Activated naive CD4-positive, alpha-beta T cell treated with Interleukin-2 at 50 U/mL for 16 hours (primary cell): ENCODE measurements around the gene CRX.
A peak's percentile ranks its signal among the peaks of the same experiment; 100 is the strongest.
"Not testable (repeated sequence)": the region's sequence is repeated elsewhere in the genome, so short reads cannot be mapped to it uniquely, and the experiment has no call there.

ENCODE experiments used
- DNase-seq: peaks from one replicate; pipeline ENCODE4 v3.0.0-alpha.2; 2020

The CRX gene

DNA sequence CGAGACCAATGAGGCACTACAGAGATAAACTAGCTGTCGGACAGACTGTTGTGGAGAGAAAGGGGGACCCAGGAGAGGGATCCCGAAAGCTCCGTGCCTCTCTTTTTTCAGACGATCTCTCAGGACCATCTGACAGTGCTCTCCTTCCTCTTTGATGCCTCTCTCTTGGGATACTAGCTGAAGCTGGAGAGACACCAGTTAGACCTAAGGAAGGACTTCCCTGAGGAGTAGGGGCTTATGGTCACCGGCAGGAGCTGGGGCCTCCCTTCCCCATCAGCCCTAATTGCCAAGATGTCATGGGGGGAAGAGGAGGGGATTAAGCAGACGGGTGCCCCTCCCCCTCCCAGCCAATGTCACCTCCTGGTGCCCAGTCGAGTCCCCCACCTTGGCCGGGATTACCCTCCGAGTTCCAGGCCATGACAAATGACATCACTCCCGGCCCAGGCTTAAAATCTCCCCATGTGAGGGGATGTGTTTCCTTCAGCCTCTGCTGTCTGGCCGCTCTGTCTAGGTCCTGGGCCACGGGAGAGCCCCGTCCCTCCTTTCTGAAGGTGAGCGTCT lies at the start of gene CRX:
TSS of gene CRX (plus strand) at position 478 of the 561 bp plus-strand sequence. CDS start 12,507 bp downstream, outside the sequence.
- DNase-seq: no peak

DNA sequence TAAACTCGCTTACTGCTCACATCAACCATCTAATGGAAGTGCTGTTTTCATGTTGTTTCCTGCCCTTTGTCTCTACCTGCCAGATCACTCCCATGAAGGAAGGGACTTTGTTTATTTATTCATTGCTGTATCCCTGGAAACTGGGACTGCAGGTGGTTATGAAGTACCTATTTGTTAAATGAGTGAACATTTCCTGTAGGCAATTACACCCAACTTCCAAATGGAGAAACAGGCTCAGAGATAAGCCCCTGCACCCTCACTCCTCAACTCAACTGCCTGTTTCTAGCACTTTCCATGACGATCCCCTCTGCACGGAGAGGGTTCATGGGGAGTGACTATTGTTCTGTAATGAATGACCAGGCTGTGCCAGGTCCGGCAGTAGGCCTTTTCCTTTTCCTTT lies 45.2 kb upstream of the CRX start:
- DNase-seq: no peak

DNA sequence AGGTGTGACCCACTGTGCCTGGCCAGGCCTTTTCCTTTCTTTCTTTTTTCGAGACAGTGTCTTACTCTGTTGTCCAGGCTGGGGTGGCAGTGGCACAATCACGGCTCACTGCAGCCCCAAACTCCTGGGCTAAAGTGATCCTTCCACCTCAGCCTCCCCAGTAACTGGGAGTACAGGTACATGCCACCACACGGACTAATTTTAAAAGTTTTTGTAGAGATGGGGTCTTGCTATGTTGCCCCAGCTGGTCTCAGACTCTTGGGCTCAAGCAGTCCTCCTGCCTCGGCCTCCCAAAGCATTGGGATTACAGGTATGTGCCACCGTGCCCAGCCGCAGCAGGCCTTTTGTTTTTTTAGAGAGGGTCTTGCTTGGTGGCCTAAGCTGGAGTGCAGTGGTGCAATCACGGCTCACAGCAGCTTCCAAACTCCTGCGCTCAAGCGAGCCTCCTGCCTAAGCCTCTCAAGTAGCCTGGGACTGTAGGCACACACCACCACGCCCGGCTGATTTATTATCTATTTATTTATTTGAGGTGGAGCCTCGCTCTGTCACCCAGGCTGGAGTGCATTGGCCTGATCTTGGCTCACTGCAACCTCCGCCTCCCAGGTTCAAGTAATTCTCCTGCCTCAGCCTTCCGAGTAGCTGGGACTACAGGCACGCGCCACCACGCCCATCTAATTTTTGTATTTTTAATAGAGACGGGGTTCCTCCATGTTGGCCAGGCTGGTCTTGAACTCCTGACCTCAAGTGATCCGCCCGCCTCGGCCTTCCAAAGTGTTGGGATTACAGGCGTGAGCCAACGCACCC lies 44.3 kb upstream of the CRX start:
- not testable (repeated sequence) for DNase-seq

DNA sequence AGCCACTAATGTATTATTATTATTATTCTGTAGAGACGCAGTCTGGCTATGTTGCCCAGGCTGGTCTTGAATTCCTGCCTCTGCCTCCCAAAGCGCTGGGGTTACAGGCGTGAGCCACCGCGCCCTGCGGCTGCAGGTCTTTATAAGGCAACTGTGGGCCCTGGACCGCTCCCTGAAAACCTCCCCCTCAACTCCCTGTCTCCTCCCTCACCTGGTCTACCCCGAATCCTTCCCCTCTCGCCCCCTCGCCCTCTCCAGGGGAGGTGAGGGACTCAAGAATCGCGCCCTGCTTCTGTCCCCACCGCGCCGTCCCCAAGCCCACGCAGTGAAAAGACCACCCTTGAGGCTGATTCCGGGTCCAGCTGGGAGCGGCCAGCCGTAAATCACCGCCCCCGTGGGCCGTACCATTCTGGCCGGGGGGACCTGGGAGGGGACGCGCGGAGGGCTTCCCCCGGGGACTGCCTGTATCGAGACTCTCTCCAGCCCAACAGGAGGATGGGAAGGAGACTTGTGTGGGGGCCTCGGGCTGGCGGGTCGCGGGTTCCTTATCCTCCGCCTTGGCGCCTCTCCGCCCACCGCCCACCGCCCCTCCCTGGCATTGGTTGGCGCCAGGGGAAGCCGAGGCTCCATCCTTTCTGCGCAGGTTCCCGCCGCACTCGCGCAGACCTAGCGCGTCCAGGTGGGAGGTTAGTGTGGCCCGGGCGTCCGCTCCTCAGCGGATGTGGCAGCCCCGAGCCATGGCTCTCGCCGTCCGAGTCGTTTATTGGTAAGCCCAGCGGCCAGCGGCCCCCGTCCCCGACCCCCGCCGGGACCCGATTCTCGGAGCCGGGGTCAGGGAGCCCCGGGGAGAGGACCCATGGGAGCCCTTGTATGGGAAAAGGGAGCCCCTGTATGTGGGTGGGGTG lies 43.4 kb upstream of the CRX start, which contains the start of gene SELENOW:
TSS of gene SELENOW (plus strand) at position 655 of the 905 bp plus-strand sequence. CDS start at position 738, 83 bp downstream.
- peak; percentile 81 for DNase-seq

DNA sequence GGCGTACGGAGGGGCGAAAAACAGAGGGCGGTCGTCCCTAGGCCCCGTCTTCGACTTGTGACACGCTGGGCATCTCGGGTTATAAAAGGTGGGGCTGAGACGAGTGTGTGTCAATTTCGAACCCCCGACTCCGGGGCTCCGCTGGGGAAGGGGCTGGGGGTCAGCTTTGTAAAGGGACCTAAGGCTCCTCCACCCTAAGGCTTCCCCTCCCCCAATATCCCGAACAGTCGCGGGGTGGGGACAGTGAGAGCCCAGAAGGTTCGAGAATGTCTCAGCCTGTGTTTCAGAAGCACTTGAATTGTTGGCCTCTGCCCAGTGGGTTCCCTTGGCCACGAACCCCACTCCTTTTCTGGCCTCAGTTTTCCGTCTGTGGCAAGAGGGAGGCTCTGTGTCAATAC lies 42.8 kb upstream of the CRX start:
- peak; percentile 26 for DNase-seq

DNA sequence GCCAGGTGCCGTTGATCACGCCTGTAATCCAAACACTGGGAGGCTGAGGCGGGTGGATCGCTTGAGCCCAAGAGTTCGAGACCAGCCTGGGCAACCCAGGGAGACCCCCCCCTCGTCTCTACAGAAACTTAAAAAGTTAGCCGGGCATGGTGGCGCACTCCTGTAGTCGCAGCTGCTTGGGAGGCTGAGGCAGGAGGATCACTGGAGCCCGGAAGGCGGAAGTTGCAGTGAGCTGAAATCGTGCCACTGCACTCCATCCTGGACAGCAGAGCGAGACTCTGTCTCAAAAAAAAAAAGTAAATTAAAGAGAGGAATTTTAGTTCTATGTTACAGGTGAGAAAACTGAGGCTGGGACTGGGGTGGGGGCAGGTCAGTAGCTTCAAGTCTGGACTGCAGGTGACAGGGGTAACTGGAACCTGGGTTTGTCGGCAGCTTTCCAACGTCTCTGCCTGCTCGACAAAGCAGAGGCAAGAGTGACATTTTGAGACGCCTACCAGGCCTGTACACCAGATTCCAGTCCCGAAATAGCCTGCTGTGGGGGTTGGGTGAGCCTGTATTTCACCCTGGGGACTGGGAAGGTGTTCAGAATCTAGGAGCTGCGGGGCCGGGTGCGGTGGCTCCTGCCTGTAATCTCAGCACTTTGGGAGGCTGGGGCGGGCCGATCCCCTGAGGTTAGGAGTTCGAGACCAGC lies 42.1 kb upstream of the CRX start:
- DNase-seq: no peak

DNA sequence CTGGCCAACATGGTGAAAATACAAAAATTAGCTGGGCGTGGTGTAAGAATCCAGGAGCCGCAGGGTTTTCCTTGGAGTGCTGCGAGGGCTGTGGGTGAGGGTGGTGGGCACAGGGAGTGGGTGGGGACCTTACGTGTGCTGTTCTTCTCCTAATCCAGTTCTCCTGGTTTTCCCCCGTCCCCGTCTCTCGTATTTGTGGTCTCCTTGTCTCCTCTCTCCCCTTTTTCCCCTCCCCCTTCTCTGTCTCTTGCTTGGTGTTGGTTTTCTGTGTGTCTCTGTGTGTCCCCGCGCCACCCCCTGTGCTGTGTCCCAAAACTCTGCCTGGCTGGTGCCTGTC lies 41.6 kb upstream of the CRX start:
- no peak for DNase-seq

DNA sequence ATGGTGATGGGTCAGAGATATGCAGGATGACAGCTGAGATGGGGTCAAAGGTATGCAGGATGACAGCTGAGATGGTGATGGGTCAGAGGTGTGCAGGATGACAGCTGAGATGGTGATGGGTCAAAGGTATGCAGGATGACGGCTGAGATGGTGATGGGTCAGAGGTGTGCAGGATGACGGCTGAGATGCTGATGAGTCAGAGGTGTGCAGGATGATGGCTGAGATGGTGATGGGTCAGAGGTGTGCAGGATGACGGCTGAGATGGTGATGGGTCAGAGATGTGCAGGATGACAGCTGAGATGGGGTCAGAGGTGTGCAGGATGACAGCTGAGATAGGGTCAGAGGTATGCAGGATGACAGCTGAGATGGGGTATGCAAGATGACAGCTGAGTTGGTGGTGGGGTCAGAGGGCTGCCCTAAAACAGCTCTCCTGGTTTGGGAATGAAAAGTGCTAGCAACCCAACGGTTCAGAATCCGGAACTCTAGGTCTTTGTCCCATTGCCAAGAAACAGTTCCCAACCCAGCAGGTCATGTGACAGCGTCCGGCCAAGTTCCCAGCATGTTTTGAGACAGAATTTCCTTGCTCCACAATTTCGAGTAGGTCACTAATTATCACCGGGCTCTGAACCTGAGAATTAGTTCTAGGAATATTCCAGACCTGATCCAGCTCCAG lies 40.0 kb upstream of the CRX start:
- no peak for DNase-seq

DNA sequence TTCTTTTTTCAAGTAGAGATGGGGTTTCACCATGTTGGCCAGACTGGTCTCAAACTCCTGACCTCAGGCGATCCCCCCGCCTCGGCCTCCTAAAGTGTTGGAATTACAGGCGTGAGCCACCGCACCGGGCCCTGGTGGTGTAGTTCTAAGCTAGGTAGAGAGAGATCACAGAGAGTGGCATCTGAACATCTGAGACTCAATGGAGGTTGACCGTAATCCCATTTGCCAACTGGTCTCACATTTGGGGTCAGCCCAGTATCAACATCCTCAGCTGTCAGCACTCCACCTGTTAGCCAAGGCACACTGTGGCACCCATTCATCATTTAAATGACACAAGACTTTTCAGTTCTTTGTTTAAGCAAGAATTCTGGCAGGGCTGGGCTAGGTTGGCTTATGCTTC lies 35.2 kb upstream of the CRX start:
- DNase-seq: no peak

DNA sequence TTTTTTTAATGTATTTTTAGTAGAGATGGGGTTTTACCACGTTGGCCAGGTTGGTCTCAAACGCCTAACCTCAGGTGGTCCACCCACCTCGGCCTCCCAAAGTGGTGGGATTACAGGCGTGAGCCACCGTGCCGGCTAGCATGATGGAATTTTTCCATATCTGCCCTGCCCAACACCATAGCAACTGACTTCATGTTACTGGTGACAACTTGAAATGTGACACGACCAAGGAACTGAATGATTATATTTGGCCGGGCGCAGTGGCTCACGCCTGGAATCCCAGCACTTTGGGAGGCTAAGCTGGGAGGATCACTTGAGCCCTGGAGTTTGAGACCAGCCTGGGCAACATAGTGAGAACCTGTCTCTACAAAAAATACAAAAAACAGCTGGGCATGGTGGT lies 34.4 kb upstream of the CRX start:
- DNase-seq: not testable (repeated sequence)

DNA sequence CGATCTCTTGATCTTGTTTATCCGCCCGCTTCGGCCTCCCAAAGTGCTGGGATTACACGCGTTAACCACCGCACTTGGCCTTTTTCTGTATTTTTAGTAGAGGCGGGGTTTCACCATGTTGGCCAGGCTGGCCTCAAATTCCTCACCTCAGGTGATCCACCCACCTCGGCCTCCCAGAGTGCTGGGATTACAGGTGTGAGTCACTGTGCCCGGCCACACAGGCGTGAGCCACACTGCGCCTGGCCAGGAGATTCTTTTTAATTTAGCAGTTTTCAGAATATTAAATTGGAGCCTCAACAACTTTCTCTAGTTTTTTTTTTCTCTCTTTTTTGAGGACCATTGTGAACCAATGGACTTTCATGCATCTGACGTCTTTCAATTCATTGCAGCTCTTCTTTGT lies 31.9 kb upstream of the CRX start:
- not testable (repeated sequence) for DNase-seq

DNA sequence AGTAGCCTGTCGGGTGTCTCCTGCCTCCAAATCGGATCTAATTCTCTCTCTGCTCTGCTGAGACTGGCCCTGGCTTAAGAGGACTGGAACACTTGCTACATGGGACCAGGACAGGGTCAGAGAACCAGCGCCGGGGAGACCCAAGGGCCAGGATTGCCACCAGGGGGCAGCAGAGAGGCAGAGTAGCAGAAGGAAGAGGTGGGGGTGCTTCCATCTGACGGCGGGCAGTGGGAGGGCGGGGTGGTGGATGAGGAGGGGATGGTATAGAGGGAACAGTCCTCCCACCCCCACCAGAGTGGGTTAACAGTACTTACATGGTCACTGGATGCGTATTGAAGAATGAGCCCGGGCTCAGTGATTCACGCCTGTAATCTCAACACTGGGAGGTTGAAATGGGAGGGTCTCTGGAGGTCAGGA lies 31.3 kb upstream of the CRX start:
- peak; percentile 85 for DNase-seq

DNA sequence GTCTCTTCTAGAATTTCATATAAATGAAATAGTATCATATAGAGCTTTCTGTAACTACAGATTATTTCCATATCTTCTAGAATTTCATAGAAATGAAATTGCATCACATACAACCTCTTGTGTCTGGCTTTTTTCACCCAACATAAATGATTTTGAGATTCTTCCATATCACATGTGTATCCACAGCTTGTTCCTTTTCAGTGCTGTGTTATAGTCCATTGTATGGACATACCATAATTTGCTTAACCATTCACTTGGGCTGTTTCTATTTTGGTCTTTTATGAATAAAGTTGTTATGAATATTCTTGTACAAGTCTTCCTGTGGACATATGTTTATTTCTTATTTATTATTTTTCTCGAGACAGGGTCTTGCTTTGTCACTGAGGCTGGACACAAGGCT lies 29.1 kb upstream of the CRX start:
- no peak for DNase-seq

DNA sequence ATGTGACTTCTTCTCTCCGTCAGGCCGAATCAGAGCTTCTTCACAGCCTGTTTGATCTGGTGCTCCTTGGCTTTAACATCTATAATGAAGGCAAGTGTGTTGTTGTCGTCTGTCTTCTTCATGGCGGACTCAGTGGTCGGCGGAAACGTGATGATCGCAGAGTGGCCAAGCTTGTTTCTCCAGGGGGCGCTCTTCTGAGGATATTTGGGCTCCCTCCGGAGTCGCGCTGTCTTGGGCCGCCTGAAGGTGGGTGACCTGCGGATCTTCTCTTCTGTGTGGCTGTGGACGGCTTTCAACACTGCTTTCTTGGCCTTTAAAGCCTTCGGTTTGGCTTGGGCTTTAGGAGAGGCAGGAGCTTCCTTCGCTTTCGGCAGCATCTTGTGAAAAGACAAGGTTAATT lies 27.2 kb upstream of the CRX start:
- no peak for DNase-seq

DNA sequence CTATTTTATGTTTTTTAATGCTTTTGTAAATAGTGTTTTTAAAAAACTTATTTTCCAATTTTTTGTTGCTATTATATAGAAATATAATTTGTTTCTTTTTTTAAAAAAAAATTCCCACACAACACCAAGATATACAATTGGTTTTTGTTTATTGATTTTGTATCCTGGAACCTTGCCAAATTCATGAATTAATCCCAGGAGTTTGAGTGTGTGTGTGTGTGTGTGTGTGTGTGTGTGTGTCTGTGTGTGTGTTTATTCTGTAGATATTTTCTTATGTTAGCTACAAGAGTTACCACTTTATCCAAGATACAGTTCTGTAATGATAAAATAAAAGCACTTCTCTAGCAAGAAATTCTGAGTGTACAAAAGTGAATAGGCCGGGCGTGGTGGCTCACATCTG lies 25.0 kb upstream of the CRX start:
- DNase-seq: no peak

DNA sequence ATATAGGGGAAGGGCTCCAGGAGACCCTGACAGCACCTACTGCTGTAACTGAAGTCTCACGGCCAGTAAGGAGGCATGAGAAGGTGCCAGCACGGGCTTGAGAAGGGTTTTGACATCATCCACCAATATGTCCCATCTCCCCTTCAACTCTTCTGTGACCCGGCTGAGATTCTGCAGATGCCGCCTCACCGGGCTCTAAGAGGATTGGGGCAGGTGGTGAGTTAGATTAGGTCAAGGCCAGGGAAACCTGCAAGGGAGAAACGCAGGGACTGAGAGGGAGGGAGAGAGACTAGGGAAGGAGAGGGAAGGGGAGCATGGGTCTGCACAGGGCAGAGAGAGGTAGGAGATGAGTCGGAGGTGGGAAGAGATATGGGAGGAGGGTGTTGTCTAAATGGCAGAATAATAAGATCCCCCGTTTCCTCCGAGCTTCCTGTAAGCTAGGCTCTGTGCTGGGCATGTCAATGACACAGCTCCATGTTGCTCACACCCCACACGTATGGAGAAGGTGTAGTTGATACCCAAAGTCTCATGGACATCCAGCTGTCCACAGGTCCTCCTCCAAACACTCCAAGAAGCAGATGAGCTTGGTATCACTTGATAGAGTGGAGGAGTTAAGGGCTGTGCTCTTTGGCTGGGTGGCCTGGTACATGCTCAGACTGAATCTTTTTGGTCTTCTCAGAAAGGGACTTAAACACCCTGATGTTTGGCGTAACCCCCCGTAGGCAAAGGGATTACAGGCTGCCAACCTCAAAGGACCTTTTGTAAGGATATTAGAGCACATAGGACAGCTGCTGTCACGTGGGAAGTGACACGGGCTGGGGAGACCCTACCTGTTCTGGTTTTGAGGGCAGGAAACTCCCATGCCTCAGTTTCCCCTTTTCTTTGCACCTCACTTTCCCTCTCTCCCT lies 23.5 kb upstream of the CRX start:
- DNase-seq: no peak

DNA sequence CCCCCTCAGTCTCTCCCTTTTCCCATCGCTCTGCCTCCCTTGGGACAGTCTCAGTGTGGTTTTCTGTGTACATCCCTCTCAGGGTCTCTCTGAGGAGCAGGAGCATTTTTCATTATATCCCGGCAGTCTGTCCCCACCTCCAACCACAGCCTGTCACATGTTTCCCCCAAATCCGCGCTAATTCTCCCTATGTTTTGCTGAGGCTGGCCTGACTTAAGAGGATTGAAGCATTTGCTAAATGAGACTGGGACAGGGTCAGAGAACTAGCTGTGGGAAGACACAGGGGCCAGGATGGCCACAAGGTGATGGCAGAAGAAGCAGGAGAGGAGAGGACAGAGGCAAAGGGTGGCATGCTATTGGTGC lies 22.9 kb upstream of the CRX start:
- DNase-seq: no peak

DNA sequence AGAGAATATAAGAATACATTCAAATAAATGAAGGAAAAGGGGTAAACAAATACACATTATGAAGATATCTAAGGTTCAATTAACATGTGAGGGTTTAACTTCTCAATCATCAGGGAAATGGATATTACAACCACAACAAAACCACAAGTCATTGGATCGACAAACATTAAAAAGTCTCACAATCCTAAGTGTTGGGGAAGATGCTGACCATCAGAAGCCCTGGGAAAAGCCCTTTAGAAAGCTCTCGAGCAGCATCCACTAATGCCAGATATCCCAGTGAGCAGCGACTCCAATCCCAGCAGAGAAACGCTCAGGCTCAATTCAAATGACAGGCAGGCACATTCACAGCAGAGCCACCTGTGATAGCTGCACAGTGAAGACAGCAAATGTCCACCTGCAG lies 20.5 kb upstream of the CRX start:
- DNase-seq: no peak

DNA sequence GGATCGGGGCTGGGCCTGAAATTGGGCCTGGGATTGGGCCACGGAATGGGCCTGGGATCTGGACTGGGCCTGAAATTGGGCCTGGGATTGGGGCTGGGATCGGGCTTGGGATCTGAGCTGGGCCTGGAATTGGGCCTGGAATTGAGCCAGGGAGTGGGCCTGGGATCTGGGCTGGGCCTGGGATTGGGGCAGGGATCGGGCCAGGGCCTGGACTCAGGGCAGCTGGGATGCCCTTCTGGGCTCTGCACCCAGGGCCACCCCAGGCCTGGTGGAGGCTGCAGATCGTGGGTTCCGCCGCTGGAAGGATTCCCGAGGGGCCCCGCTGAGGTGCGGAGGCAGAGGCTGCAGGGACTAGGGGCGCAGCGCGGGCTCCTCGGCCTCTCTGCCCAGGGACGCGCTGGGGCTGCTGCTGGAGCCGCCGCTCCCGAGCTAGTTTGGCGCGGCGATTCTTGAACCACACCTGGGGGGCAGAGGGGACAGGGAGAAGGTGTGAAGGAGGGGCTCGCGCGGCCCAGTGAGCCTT lies 19.2 kb upstream of the CRX start:
- DNase-seq: no peak

DNA sequence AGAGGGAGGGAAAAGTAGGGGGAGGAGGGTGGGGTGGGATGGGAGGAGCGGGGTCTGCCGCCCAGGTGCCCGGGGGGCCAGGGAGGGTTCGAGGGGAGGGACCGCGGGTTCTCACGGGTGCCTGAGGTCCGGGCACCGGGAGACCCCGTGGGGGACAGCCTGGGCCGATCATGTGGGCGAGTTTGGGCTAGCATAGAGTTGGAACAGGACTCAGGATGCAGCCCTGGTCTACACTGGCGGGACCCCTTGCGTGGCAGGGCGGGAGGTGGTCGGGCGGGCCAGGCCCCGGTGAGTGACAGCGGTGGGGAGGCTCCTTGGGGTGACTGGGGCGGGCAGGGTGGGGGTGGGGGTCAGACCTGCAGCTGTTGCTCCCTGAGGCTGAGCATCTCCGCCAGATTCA lies 18.6 kb upstream of the CRX start:
- not testable (repeated sequence) for DNase-seq

DNA sequence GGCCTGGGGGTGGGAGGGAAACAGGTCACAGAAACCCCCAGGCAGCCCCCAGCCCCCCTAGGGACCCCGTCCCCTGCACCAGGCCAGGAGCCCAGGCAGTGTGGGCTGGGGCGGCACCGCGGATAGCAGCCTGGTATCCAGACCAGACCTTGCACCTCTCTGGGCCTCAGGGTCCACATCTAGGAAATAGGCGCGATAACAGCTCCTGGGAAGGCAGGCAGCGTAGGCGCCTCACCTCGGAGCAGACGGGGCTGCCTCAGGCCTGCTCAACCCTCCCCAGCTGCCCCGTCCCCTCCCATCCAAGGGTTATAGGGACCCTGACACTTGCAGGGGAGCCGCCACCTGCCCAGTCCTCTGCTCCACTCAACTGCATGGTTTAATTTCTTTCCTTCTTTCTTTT lies 18.1 kb upstream of the CRX start:
- DNase-seq: not testable (repeated sequence)
